ENCODE results near the gene KRTAP10-8. TPM values are rescaled to one million over a fixed set of nuclear protein-coding genes. Genes with fewer than 3 reads are reported as not detected.

KRTAP10-8 gene
- total and polyA plus RNA-seq, 3 donors (not counting 1 experiment from before 2014, with no cell fraction given) = not detected

Other genes starting within 250 kb of the KRTAP10-8 start
- 1 to 10 TPM; 2.3 to 3.5 TPM for gene LRRC3, start 156.6 kb upstream of the KRTAP10-8 start, total RNA-seq
- 2.7 TPM for gene LRRC3, start 156.6 kb upstream of the KRTAP10-8 start, polyA plus RNA-seq
- gene KRTAP10-1, start 71.9 kb upstream of the KRTAP10-8 start, total RNA-seq = not detected
- not detected for gene KRTAP10-1, start 71.9 kb upstream of the KRTAP10-8 start, polyA plus RNA-seq
- not detected for gene KRTAP10-2, start 60.6 kb upstream of the KRTAP10-8 start, total RNA-seq
- gene KRTAP10-2, start 60.6 kb upstream of the KRTAP10-8 start, polyA plus RNA-seq = not detected
- not detected for gene KRTAP10-3, start 53.3 kb upstream of the KRTAP10-8 start, total RNA-seq
- gene KRTAP10-3, start 53.3 kb upstream of the KRTAP10-8 start, polyA plus RNA-seq = not detected
- not detected for gene KRTAP10-4, start 38.4 kb upstream of the KRTAP10-8 start, total RNA-seq
- not detected for gene KRTAP10-4, start 38.4 kb upstream of the KRTAP10-8 start, polyA plus RNA-seq
- not detected for gene KRTAP10-5, start 31.5 kb upstream of the KRTAP10-8 start, total RNA-seq
- not detected for gene KRTAP10-5, start 31.5 kb upstream of the KRTAP10-8 start, polyA plus RNA-seq
- not detected for gene KRTAP10-6, start 19.6 kb upstream of the KRTAP10-8 start, total RNA-seq
- not detected for gene KRTAP10-6, start 19.6 kb upstream of the KRTAP10-8 start, polyA plus RNA-seq
- gene KRTAP10-7, start 11.5 kb upstream of the KRTAP10-8 start, total RNA-seq = not detected
- not detected for gene KRTAP10-7, start 11.5 kb upstream of the KRTAP10-8 start, polyA plus RNA-seq
- not detected for gene KRTAP10-9, start 15.0 kb downstream of the KRTAP10-8 start, total RNA-seq
- not detected for gene KRTAP10-9, start 15.0 kb downstream of the KRTAP10-8 start, polyA plus RNA-seq
- gene KRTAP10-10, start 25.3 kb downstream of the KRTAP10-8 start, total RNA-seq = not detected
- gene KRTAP10-10, start 25.3 kb downstream of the KRTAP10-8 start, polyA plus RNA-seq = not detected
- not detected for gene KRTAP10-11, start 34.3 kb downstream of the KRTAP10-8 start, total RNA-seq
- gene KRTAP10-11, start 34.3 kb downstream of the KRTAP10-8 start, polyA plus RNA-seq = not detected
- not detected for gene KRTAP12-4, start 42.6 kb downstream of the KRTAP10-8 start, total RNA-seq
- not detected for gene KRTAP12-4, start 42.6 kb downstream of the KRTAP10-8 start, polyA plus RNA-seq
- not detected for gene KRTAP12-3, start 45.9 kb downstream of the KRTAP10-8 start, total RNA-seq
- not detected for gene KRTAP12-3, start 45.9 kb downstream of the KRTAP10-8 start, polyA plus RNA-seq
- gene KRTAP12-2, start 54.8 kb downstream of the KRTAP10-8 start, total RNA-seq = not detected
- not detected for gene KRTAP12-2, start 54.8 kb downstream of the KRTAP10-8 start, polyA plus RNA-seq
- gene KRTAP12-1, start 70.1 kb downstream of the KRTAP10-8 start, total RNA-seq = not detected
- gene KRTAP12-1, start 70.1 kb downstream of the KRTAP10-8 start, polyA plus RNA-seq = not detected
- not detected for gene KRTAP10-12, start 85.1 kb downstream of the KRTAP10-8 start, total RNA-seq
- not detected for gene KRTAP10-12, start 85.1 kb downstream of the KRTAP10-8 start, polyA plus RNA-seq
- not detected for gene TSPEAR, start 99.5 kb downstream of the KRTAP10-8 start, total RNA-seq
- not detected for gene TSPEAR, start 99.5 kb downstream of the KRTAP10-8 start, polyA plus RNA-seq
- 10 to 100 TPM; 85.7 to 93.1 TPM for gene UBE2G2, start 189.7 kb downstream of the KRTAP10-8 start, total RNA-seq
- gene UBE2G2, start 189.7 kb downstream of the KRTAP10-8 start, polyA plus RNA-seq = 82.0 TPM
- 10 to 100 TPM; 58.1 to 58.8 TPM for gene SUMO3, start 206.0 kb downstream of the KRTAP10-8 start, total RNA-seq
- gene SUMO3, start 206.0 kb downstream of the KRTAP10-8 start, polyA plus RNA-seq = 89.6 TPM

Data from mammary epithelial cell (primary cell).